Measurements from ENCODE around the gene UQCC3. TPM values are rescaled to one million over a fixed set of nuclear protein-coding genes. Genes with fewer than 3 reads are reported as not detected.

The UQCC3 gene
- total RNA-seq, 1 experiment from 2014 or later, result 17.9 TPM

DNA sequence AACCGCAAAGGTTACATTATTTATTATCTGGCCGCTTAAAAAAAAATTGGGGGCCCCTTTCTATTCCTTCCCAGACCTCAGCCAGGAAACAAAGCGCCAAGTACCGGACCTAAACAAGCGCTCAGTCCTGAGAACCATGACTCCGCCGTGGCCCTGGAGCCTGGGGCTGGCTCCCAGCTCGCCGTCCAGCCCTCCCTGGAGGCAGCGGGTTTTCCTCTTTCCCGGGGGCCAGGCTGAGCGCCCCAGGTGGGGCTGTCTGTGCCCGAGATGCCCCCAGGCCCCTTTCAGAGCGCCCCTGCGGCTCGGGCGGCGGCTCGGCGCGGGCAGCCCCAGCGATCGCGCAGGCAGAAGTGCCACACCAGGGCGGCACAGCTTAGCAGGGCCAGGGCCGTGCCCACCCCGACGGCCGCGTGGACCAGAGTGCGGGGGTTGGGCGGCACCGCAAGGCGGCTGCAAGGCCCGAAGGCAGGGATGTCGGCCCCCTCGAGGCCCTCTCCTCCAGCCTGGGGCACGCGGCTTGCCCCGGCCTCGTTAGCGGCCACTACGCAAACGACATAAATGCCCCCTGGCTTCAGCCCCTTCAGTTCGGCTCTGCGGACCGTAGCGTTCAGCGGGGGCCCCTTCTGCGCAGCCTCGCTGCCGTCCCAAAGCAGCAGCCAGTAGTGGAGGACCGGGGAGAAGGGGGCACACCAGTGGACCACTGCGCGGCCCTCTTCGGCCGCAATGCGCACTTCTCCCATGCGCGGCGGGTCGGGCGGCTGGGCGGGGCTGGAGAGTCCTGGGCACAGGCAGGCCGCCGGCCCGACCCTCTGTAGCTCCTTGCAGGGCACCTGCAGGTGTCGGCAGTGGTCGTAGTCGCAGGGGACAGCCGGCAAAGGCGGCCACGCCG, 16.3 kb downstream of the UQCC3 start:
- peaks cover 13 to 21% of the 10 kb centered on the region in 2 experiments; a peak in 3 of 4 replicates for H3K36me3 ChIP-seq (ENCODE audit: control insufficient read depth in 1 of 2, insufficient read depth in 2 of 2, low read length in 2 of 2)
- RAD21 ChIA-PET (ENCODE audit: low non-redundant PET in 1 of 2, low total read pairs in 2 of 2, uncharacterized antibody in 2 of 2, unreplicated experiment in 2 of 2), result no interaction called here
- H3K79me2 ChIP-seq (ENCODE audit: insufficient read depth, low read length), result no peaks in the 10 kb centered on the region
- intact Hi-C loops (cut with micrococcal nuclease), result no loop called here
- no peaks in the 10 kb centered on the region for H3K9me3 ChIP-seq (ENCODE audit: control insufficient read depth in 1 of 2, insufficient read depth in 1 of 2, low read depth in 1 of 2, low read length in 2 of 2)
- DNase-seq (ENCODE audit: low read depth, low spot score) (no peak), ATAC-seq (no peak)
- BruUV-seq (replicated peaks), result no TSS peak
- no peaks in the 10 kb centered on the region for H3K4me1 ChIP-seq (ENCODE audit: control insufficient read depth in 1 of 2, insufficient read depth in 2 of 2, low read length in 2 of 2)
- no peaks in the 10 kb centered on the region for H4K20me1 ChIP-seq (ENCODE audit: insufficient read depth)
- H2AFZ ChIP-seq (ENCODE audit: low read depth, low read length, poor library complexity, severe bottlenecking), result no peak overlapping the region
- no peak overlapping the region for H3K27ac ChIP-seq (ENCODE audit: low read depth, low read length)
- POLR2A ChIA-PET, result no interaction called here
- no peak overlapping the region for H3K9ac ChIP-seq (ENCODE audit: low read length)
- no peaks in the 10 kb centered on the region for H3K9me2 ChIP-seq (ENCODE audit: insufficient read depth)
- H3K4me3 ChIP-seq (replicated peaks in 1 of 2; ENCODE audit: low read depth in 1 of 2, low read length in 2 of 2), result no peak overlapping the region
- CTCF ChIA-PET, result no interaction called here
- H3K4me2 ChIP-seq (ENCODE audit: low read length), result no peak overlapping the region
- no peaks in the 10 kb centered on the region for H3K27me3 ChIP-seq (ENCODE audit: insufficient read depth, low read length)
- no peak for TF ChIP-seq ELF1 (IDR thresholded peaks at IDR 0.05; ENCODE audit: borderline replicate concordance, low read depth)
- TF ChIP-seq TCF7L2 (IDR thresholded peaks at IDR 0.05; ENCODE audit: borderline replicate concordance, extremely low read depth, insufficient read depth, insufficient read length), result no peak
- TF ChIP-seq YY1 (IDR thresholded peaks at IDR 0.05; ENCODE audit: extremely low read depth, insufficient replicate concordance, low read depth, low read length), result no peak
- TF ChIP-seq MAX (IDR thresholded peaks at IDR 0.05), result no peak
- TF ChIP-seq ZFX (IDR thresholded peaks at IDR 0.05), result no peak
- TF ChIP-seq SRF (IDR thresholded peaks at IDR 0.05; ENCODE audit: low read depth), result no peak
- no peak for TF ChIP-seq CEBPB (IDR thresholded peaks at IDR 0.05; ENCODE audit: low read depth)
- TF ChIP-seq, protein P1, sequence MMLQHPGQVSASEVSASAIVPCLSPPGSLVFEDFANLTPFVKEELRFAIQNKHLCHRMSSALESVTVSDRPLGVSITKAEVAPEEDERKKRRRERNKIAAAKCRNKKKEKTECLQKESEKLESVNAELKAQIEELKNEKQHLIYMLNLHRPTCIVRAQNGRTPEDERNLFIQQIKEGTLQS (IDR thresholded peaks at IDR 0.05), result no peak
- TF ChIP-seq, protein P2, sequence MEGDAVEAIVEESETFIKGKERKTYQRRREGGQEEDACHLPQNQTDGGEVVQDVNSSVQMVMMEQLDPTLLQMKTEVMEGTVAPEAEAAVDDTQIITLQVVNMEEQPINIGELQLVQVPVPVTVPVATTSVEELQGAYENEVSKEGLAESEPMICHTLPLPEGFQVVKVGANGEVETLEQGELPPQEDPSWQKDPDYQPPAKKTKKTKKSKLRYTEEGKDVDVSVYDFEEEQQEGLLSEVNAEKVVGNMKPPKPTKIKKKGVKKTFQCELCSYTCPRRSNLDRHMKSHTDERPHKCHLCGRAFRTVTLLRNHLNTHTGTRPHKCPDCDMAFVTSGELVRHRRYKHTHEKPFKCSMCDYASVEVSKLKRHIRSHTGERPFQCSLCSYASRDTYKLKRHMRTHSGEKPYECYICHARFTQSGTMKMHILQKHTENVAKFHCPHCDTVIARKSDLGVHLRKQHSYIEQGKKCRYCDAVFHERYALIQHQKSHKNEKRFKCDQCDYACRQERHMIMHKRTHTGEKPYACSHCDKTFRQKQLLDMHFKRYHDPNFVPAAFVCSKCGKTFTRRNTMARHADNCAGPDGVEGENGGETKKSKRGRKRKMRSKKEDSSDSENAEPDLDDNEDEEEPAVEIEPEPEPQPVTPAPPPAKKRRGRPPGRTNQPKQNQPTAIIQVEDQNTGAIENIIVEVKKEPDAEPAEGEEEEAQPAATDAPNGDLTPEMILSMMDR (IDR thresholded peaks at IDR 0.05 in 2 of 3, conservative IDR thresholded peaks at IDR 0.05 in 1 of 3; ENCODE audit: borderline replicate concordance in 1 of 3, insufficient read depth in 1 of 3, low read depth in 2 of 3, low read length in 2 of 3), result no peak
- TF ChIP-seq JUND (IDR thresholded peaks at IDR 0.05), result no peak
- no peak for TF ChIP-seq EGR1 (IDR thresholded peaks at IDR 0.05; ENCODE audit: low read depth)
- TF ChIP-seq FOSL1 (IDR thresholded peaks at IDR 0.05; ENCODE audit: low read depth), result no peak
- TF ChIP-seq CBX3 (IDR thresholded peaks at IDR 0.05; ENCODE audit: low read depth), result no peak
- TF ChIP-seq, protein P3, sequence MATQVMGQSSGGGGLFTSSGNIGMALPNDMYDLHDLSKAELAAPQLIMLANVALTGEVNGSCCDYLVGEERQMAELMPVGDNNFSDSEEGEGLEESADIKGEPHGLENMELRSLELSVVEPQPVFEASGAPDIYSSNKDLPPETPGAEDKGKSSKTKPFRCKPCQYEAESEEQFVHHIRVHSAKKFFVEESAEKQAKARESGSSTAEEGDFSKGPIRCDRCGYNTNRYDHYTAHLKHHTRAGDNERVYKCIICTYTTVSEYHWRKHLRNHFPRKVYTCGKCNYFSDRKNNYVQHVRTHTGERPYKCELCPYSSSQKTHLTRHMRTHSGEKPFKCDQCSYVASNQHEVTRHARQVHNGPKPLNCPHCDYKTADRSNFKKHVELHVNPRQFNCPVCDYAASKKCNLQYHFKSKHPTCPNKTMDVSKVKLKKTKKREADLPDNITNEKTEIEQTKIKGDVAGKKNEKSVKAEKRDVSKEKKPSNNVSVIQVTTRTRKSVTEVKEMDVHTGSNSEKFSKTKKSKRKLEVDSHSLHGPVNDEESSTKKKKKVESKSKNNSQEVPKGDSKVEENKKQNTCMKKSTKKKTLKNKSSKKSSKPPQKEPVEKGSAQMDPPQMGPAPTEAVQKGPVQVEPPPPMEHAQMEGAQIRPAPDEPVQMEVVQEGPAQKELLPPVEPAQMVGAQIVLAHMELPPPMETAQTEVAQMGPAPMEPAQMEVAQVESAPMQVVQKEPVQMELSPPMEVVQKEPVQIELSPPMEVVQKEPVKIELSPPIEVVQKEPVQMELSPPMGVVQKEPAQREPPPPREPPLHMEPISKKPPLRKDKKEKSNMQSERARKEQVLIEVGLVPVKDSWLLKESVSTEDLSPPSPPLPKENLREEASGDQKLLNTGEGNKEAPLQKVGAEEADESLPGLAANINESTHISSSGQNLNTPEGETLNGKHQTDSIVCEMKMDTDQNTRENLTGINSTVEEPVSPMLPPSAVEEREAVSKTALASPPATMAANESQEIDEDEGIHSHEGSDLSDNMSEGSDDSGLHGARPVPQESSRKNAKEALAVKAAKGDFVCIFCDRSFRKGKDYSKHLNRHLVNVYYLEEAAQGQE (IDR thresholded peaks at IDR 0.05; ENCODE audit: low read depth), result no peak
- TF ChIP-seq ZNF274 (IDR thresholded peaks at IDR 0.05; ENCODE audit: low read depth, low read length), result no peak
- no peak for TF ChIP-seq EZH2phosphoT487 (IDR thresholded peaks at IDR 0.05; ENCODE audit: borderline replicate concordance)
- TF ChIP-seq EZH2 (IDR thresholded peaks at IDR 0.05), result no peak
- no peak for TF ChIP-seq RAD21 (IDR thresholded peaks at IDR 0.05; ENCODE audit: low read depth)
- TF ChIP-seq, protein P4, sequence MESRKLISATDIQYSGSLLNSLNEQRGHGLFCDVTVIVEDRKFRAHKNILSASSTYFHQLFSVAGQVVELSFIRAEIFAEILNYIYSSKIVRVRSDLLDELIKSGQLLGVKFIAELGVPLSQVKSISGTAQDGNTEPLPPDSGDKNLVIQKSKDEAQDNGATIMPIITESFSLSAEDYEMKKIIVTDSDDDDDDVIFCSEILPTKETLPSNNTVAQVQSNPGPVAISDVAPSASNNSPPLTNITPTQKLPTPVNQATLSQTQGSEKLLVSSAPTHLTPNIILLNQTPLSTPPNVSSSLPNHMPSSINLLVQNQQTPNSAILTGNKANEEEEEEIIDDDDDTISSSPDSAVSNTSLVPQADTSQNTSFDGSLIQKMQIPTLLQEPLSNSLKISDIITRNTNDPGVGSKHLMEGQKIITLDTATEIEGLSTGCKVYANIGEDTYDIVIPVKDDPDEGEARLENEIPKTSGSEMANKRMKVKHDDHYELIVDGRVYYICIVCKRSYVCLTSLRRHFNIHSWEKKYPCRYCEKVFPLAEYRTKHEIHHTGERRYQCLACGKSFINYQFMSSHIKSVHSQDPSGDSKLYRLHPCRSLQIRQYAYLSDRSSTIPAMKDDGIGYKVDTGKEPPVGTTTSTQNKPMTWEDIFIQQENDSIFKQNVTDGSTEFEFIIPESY (IDR thresholded peaks at IDR 0.05; ENCODE audit: extremely low read depth, insufficient replicate concordance, low read length), result no peak

Measured in HCT116 (cell line).